ENCODE results near the gene USH2A.

GRCh38 chr1:215807911-215808436 lies 615.3 kb downstream of the USH2A start:
- TF ChIP-seq CTCF (IDR thresholded peaks at IDR 0.05) (no peak), POLR2A (IDR thresholded peaks at IDR 0.05) (no peak)
